ENCODE measurements around the gene C19orf67.

C19orf67 gene

GRCh38 chr19:14085309-14085995, at the start of gene C19orf67:
TSS of gene C19orf67 (minus strand) at chr19:14085783. CDS start at chr19:14085627, 156 bp downstream.
- DNase-seq (ENCODE audit: low read depth) = no peak

- no peak for DNase-seq (ENCODE audit: low read depth)
Measured at GRCh38 chr19:14135355-14135754, 49.8 kb upstream of the C19orf67 start.

- no peak for DNase-seq (ENCODE audit: low read depth)
Measured at GRCh38 chr19:14127929-14128509, 42.4 kb upstream of the C19orf67 start.

- no peak for DNase-seq (ENCODE audit: low read depth)
Measured at GRCh38 chr19:14127176-14127575, 41.6 kb upstream of the C19orf67 start.

GRCh38 chr19:14122924-14123323, 37.3 kb upstream of the C19orf67 start:
- DNase-seq (ENCODE audit: low read depth) = no peak

GRCh38 chr19:14120497-14120780, 34.9 kb upstream of the C19orf67 start:
- no peak for DNase-seq (ENCODE audit: low read depth)

GRCh38 chr19:14119644-14120496, 34.3 kb upstream of the C19orf67 start:
- DNase-seq (ENCODE audit: low read depth) = no peak

GRCh38 chr19:14119146-14119545, 33.6 kb upstream of the C19orf67 start:
- DNase-seq (ENCODE audit: low read depth) = no peak

GRCh38 chr19:14118165-14119051, 32.8 kb upstream of the C19orf67 start:
- peak; percentile 23 for DNase-seq (ENCODE audit: low read depth)

GRCh38 chr19:14117668-14118164, 32.1 kb upstream of the C19orf67 start, which contains the start of gene PRKACA:
TSS of gene PRKACA (minus strand) at chr19:14117762. CDS start at chr19:14117547, 215 bp downstream.
- peak; percentile 99 for DNase-seq (ENCODE audit: low read depth)

GRCh38 chr19:14116918-14117578, 31.5 kb upstream of the C19orf67 start:
- DNase-seq (ENCODE audit: low read depth) = no peak

GRCh38 chr19:14116525-14116917, 30.9 kb upstream of the C19orf67 start:
- DNase-seq (ENCODE audit: low read depth) = no peak

GRCh38 chr19:14115756-14116155, 30.2 kb upstream of the C19orf67 start:
- DNase-seq (ENCODE audit: low read depth) = no peak

- peak; percentile 20 for DNase-seq (ENCODE audit: low read depth)
Measured at GRCh38 chr19:14114854-14115253, 29.3 kb upstream of the C19orf67 start.

GRCh38 chr19:14114439-14114838, 28.9 kb upstream of the C19orf67 start:
- no peak for DNase-seq (ENCODE audit: low read depth)

- DNase-seq (ENCODE audit: low read depth) = peak; percentile 27
Measured at GRCh38 chr19:14113762-14114414, 28.3 kb upstream of the C19orf67 start.

GRCh38 chr19:14112809-14113385, 27.3 kb upstream of the C19orf67 start:
- DNase-seq (ENCODE audit: low read depth) = no peak

- DNase-seq (ENCODE audit: low read depth) = no peak
Measured at GRCh38 chr19:14112051-14112808, 26.6 kb upstream of the C19orf67 start.

GRCh38 chr19:14111486-14111885, 25.9 kb upstream of the C19orf67 start:
- no peak for DNase-seq (ENCODE audit: low read depth)

- no peak for DNase-seq (ENCODE audit: low read depth)
Measured at GRCh38 chr19:14110650-14111049, 25.1 kb upstream of the C19orf67 start.

Data from activated T-cell treated with anti-CD3 and anti-CD28 coated beads for 24 hours (primary cell).